Lower leg skin (tissue), 3 donors: Measurements from ENCODE around the gene EPC2.

Experiments
- CTCF ChIP-seq, 3 donors: fragments of 450-650 bp; IDR thresholded peaks; one replicate each; pipeline ENCODE4 v1.5.1; 2016; ENCODE audit warnings: antibody characterized with exemption in 3 of 3, mild to moderate bottlenecking in 3 of 3, moderate library complexity in 2 of 3
- POLR2A ChIP-seq, 2 donors: fragments of 450-650 bp; IDR thresholded peaks; one replicate each; pipeline ENCODE4 v1.6.1; 2016 to 2017; ENCODE audit warnings: antibody characterized with exemption in 2 of 2, mild to moderate bottlenecking in 1 of 2, moderate library complexity in 1 of 2

DNA sequence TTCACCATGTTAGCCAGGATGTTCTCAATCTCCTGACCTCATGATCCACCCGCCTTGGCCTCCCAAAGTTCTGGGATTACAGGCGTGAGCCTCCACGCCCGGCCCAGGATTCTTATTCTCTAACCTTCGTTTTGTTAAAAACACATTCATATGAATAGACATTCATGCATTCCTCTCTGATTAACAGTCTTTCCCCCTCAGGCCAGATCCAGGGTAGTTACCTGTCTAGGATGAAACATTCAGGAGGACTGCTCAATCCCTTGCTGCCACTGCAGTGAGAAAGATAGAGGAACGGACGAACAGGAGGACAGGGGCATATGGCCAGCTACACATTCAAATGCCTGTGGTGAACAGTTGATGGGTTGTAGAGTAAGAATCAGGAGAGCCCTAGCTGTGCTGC is 39.6 kb upstream of the EPC2 start:
- TF ChIP-seq CTCF (IDR thresholded peaks at IDR 0.05) (no peak), POLR2A (IDR thresholded peaks at IDR 0.05) (no peak)
